CD4-positive, alpha-beta T cell (primary cell): ENCODE data around the gene OBSL1. TPM values are rescaled to one million over a fixed set of nuclear protein-coding genes. Genes with fewer than 3 reads are reported as not detected.

Experiments
- ATAC-seq: fragments of 200-7000 bp; cut with Tn5 transposase; one replicate; pipeline ENCODE4 v1.10.0; 2022; ENCODE audit warnings: mild to moderate bottlenecking; ENCODE audit not compliant: poor library complexity
- CTCF ChIA-PET: fragments of 350-600 bp; sonication (Branson Sonifier 250); formaldehyde crosslinking; loops from one replicate; lab custom pipeline; 2021; ENCODE audit warnings: antibody characterized with exemption, inconsistent platforms; lab: Charles Lee
- POLR2A ChIA-PET: fragments of 350-600 bp; sonication (Branson Sonifier 250); formaldehyde crosslinking; loops from one replicate; lab custom pipeline; 2021; ENCODE audit warnings: antibody characterized with exemption, inconsistent platforms; lab: Charles Lee
- DNase-seq, 14 experiments: peaks; one replicate each; pipeline ENCODE4 v3.0.0-alpha.2; 2013 to 2020; ENCODE audit warnings: mixed read lengths in 2 of 14
- H3K27ac ChIP-seq, 2 donors: one replicate each; pipeline versions ENCODE4 v1.5.1 to v1.7.0; 2013; ENCODE audit warnings: low read length in 2 of 2, low read depth in 1 of 2, mild to moderate bottlenecking in 1 of 2
- H3K27me3 ChIP-seq, 2 experiments: 1 replicate in 1 of 2; 2 replicates in 1 of 2; pipeline versions ENCODE4 v1.6.1 to v1.7.0; 2013; ENCODE audit warnings: low read length in 2 of 2, control low read depth in 1 of 2, mild to moderate bottlenecking in 1 of 2, moderate library complexity in 1 of 2; ENCODE audit not compliant: insufficient read depth in 2 of 2, control insufficient read depth in 1 of 2
- H3K36me3 ChIP-seq: one replicate; pipeline ENCODE4 v1.6.1; 2013; ENCODE audit warnings: low read length, control low read depth; ENCODE audit not compliant: insufficient read depth
- H3K4me1 ChIP-seq: one replicate; pipeline ENCODE4 v1.6.1; 2013; ENCODE audit warnings: low read length, control low read depth; ENCODE audit not compliant: insufficient read depth
- H3K4me3 ChIP-seq: one replicate; pipeline ENCODE4 v1.5.1; 2013; ENCODE audit warnings: mild to moderate bottlenecking, low read length, moderate library complexity
- H3K9me3 ChIP-seq, 2 experiments: 1 replicate in 1 of 2; 2 replicates in 1 of 2; pipeline versions ENCODE4 v1.6.1 to v1.7.0; 2013; ENCODE audit warnings: low read length in 2 of 2, mild to moderate bottlenecking in 2 of 2, control low read depth in 1 of 2, moderate library complexity in 1 of 2; ENCODE audit not compliant: control insufficient read depth in 1 of 2, insufficient read depth in 1 of 2
- H3K27ac Mint-ChIP-seq: one replicate; pipeline ENCODE4 v1.8.0; 2020; ENCODE audit warnings: mixed read lengths
- H3K27me3 Mint-ChIP-seq: one replicate; pipeline ENCODE4 v1.8.0; 2021; ENCODE audit warnings: mixed read lengths
- H3K36me3 Mint-ChIP-seq: one replicate; pipeline ENCODE4 v1.8.0; 2021; ENCODE audit warnings: low read depth, mixed read lengths
- H3K4me1 Mint-ChIP-seq: one replicate; pipeline ENCODE4 v1.8.0; 2021; ENCODE audit warnings: low read depth, mixed read lengths
- H3K4me3 Mint-ChIP-seq: one replicate; pipeline ENCODE4 v1.8.0; 2020; ENCODE audit warnings: mild to moderate bottlenecking, mixed read lengths
- H3K9me3 Mint-ChIP-seq: one replicate; pipeline ENCODE4 v1.8.0; 2020; ENCODE audit warnings: mixed read lengths
- CTCF ChIP-seq: fragments of 200-600 bp; IDR thresholded peaks from one replicate; pipeline ENCODE4 v1.8.0; 2022; ENCODE audit warnings: antibody characterized with exemption, mild to moderate bottlenecking
- intact Hi-C, 2 experiments: fragments of 100-400 bp; cut with DNase I in 1 of 2; cut with micrococcal nuclease in 1 of 2; formaldehyde crosslinking; loops; one replicate each; pipeline versions ENCODE4 v1.15.1 to v1.9.0; 2023 to 2025; cut with DNase I, micrococcal nuclease
- total RNA-seq, 174 experiments: library from RNA in 2 of 174; stranded (reverse) in 2 of 174; gene quantifications; one replicate each; pipeline ENCODE4 v1.2.3 and lab custom pipeline; 2021 to 2026

Gene OBSL1
- total RNA-seq, 2 experiments from 2014 or later, result 0.31 to 0.49 TPM

DNA sequence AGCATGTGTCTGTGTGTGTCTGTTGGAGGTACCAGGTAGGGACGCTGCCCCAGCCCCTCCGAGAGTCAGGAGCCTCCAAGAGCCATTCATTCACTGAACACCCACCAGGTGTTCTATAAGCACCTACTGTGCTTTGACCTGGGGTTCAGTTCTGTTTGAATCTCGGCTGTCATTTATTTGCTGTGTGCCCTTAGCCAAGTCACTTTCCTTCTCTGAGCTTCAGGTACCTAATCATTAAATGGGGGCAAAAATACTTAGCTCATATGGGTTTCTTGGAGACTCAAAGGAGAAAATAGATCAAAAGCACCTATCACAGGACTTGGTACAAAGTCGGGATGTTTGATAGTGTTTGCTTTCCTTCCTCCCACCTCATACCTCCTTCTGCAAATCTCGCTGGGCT is 43.9 kb downstream of the OBSL1 start:
- Mint-ChIP-seq H3K27ac (no peak overlapping the region), H3K4me1 (peaks cover 7% of the 10 kb centered on the region), H3K36me3 (no peaks in the 10 kb centered on the region), H3K4me3 (no peak overlapping the region), H3K9me3 (no peaks in the 10 kb centered on the region), H3K27me3 (peaks cover 89% of the 10 kb centered on the region)
- Histone ChIP-seq H3K27me3 (peaks cover 60 to 73% of the 10 kb centered on the region in 2 experiments), H3K4me1 (peaks cover 15% of the 10 kb centered on the region), H3K9me3 (peaks cover 0 to 3% of the 10 kb centered on the region in 2 experiments), H3K36me3 (no peaks in the 10 kb centered on the region), H3K27ac (no peak overlapping the region), H3K4me3 (no peak overlapping the region)
- no peak for TF ChIP-seq CTCF
- intact Hi-C loops, result no loop called here
- no peak for DNase-seq
- ATAC-seq, result no peak
- ChIA-PET POLR2A (interaction anchor here (0.7 kb wide), 1 partner anchor 125 kb away, joined by 3 read pairs; no protein-coding TSS in a partner anchor), CTCF (interaction anchor here (1.8 to 3.2 kb wide), 2 partner anchors 18 to 125 kb away, joined by 4 to 31 read pairs; no protein-coding TSS in a partner anchor)

DNA sequence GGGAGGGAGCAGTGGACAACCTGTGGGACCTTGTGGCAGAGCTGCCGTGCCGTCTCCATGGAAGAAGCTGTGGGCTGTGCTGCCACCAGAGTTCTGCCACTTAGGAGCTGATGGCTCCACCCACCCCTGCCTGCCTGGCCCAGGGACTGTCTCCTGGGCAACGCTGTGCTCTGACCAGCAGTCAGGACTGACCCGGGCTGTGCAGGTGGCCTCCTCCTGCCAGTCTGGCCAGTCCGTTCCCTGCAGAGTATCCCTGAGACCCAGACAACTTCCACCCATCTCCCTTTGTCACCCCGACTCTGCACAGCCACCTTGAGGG is 44.3 kb downstream of the OBSL1 start:
- intact Hi-C loops, result no loop called here
- Histone ChIP-seq H3K9me3 (no peaks in the 10 kb centered on the region), H3K4me1 (peaks cover 18% of the 10 kb centered on the region), H3K27ac (no peak overlapping the region), H3K36me3 (no peaks in the 10 kb centered on the region), H3K27me3 (peaks cover 61 to 75% of the 10 kb centered on the region in 2 experiments), H3K4me3 (no peak overlapping the region)
- no peak for TF ChIP-seq CTCF
- ATAC-seq, result no peak
- DNase-seq, result no peak
- POLR2A ChIA-PET, result no interaction called here
- peaks cover 9% of the 10 kb centered on the region for H3K4me1 Mint-ChIP-seq
- no peak overlapping the region for H3K27ac Mint-ChIP-seq
- H3K36me3 Mint-ChIP-seq, result no peaks in the 10 kb centered on the region
- no peak overlapping the region for H3K4me3 Mint-ChIP-seq
- peaks cover 90% of the 10 kb centered on the region for H3K27me3 Mint-ChIP-seq
- H3K9me3 Mint-ChIP-seq, result no peaks in the 10 kb centered on the region
- CTCF ChIA-PET, result interaction anchor here (1.8 kb wide), 1 partner anchor 125 kb away, joined by 4 read pairs; no protein-coding TSS in a partner anchor

- Mint-ChIP-seq H3K4me1 (peaks cover 14% of the 10 kb centered on the region), H3K36me3 (no peaks in the 10 kb centered on the region), H3K4me3 (no peak overlapping the region), H3K27me3 (peaks cover 92% of the 10 kb centered on the region), H3K27ac (no peak overlapping the region), H3K9me3 (no peaks in the 10 kb centered on the region)
- H3K4me3 ChIP-seq, result no peak overlapping the region
- peaks cover 67 to 81% of the 10 kb centered on the region in 2 experiments for H3K27me3 ChIP-seq
- ATAC-seq (no peak), DNase-seq (no peak)
- TF ChIP-seq CTCF, result no peak
- CTCF ChIA-PET, result interaction anchor here (0.9 to 1.8 kb wide), 2 partner anchors 123 to 124 kb away, joined by 3 to 4 read pairs; no protein-coding TSS in a partner anchor
- intact Hi-C loops, result no loop called here
- H3K36me3 ChIP-seq, result no peaks in the 10 kb centered on the region
- no peak overlapping the region for H3K27ac ChIP-seq
- H3K4me1 ChIP-seq, result peaks cover 19% of the 10 kb centered on the region
- POLR2A ChIA-PET, result no interaction called here
- H3K9me3 ChIP-seq, result peaks cover 0 to 1% of the 10 kb centered on the region in 2 experiments
Measured at GRCh38 chr2:219526320-219527075, 44.8 kb downstream of the OBSL1 start.
